DMS114 treated with DMSO at 0.1 percent for 48 hours (cell line): ENCODE measurements around the gene GALNT17.

ENCODE experiments used
- DNase-seq: peaks from one replicate; lab custom pipeline; 2025; ENCODE audit not compliant: unreplicated experiment; lab: John Stamatoyannopoulos, UW

Gene GALNT17

DNA sequence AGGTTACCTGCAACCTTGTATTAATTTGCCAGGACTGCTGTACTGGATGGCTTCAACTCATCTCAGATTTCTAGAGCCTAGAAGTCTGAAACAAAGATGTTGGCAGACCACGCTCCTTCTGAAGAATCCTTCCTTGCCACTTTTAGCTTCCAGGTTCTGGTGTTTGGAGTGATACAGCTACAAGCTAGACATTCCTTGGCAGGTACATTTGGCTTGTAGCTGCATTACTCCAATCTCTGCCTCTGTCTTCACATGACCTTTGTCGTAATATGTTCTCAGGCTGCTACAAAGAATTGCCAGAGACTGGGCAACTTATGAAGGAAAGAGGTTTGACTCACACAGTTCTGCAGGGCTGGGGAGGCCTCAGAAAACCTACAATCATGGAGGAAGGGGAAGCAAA lies 146.3 kb downstream of the GALNT17 start:
- DNase-seq = no peak

DNA sequence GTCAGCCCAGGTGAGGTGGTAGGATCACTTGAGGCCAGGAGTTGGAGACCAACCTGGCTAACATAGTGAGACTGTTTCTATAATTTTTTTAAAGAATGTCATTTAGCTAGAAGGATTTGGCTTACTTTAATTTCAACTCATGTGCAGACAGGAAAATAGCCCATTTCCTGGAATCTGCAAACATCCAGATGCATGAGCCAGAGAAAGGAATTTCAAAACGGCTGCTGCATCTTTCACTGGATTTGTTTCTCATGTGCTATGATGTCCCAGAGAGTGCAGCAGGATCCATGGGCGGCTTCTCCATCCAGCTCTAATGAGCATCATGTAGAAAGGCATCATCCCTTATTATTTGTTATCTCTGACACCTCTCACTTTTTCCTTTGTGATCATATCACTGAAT lies 149.3 kb downstream of the GALNT17 start:
- DNase-seq = no peak

DNA sequence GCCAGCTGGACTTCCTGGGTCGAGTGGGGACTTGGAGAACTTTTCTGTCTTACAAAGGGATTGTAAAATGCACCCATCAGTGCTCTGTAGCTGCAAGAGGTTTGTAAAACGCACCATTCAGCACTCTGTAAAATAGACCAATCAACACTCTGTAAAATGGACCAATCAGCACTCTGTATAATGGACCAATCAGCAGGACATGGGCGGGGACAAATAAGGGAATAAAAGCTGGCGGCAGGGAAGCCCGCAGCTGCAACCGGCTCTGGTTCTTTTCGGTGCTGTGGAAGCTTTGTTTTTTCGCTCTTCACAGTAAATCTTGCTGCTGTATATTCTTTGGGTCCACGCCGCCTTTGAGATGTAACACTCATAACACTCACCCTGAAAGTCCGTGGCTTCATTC lies 151.9 kb downstream of the GALNT17 start:
- no peak for DNase-seq

GRCh38 chr7:71285571-71286145 lies 153.7 kb downstream of the GALNT17 start:
- no peak for DNase-seq

- DNase-seq = no peak
Measured at GRCh38 chr7:71286336-71286735, 154.4 kb downstream of the GALNT17 start.

- no peak for DNase-seq
Measured at GRCh38 chr7:71286924-71287323, 155.0 kb downstream of the GALNT17 start.

DNA sequence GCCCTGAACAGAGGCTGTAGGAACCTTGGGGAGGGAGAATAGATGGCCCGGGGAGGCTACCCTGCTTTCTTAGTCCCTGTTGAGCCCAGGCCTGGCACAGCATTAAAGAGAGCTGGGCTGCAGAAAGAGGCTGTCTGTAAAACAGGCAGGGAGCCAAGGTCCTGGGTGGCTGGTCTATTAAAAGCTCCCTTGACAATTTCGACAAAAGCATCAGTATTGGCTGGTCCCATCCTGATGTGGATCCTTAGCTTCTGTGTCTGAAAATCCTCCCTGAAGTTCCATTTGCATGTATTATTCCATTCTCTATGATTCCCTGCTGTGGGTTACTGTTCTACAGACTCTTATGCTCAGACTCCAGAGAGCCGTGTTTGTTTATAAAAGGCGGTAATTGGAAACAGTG lies 158.5 kb downstream of the GALNT17 start:
- DNase-seq = no peak

DNA sequence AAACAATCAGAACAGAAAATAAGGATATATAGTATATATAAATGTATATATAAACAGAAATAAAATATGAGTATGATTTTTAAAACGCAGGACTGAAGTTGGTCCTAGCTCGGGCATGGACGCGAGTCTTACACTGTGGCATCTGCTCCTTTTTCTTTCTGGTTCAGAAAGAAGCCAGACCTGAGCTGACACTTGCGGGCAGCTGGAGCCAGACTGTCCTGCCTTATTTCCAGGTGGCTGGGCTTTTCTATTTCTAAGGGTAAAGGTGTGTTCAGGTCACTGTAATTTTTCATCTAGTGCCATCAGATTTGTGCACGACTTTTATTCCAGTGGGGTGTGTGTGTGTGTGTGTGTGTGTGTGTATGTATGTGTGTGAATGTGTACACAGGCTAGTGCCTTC lies 166.4 kb downstream of the GALNT17 start:
- no peak for DNase-seq

- DNase-seq = no peak
Measured at GRCh38 chr7:71300086-71300485, 168.1 kb downstream of the GALNT17 start.

- no peak for DNase-seq
Measured at GRCh38 chr7:71300603-71301002, 168.7 kb downstream of the GALNT17 start.

- no peak for DNase-seq
Measured at GRCh38 chr7:71301167-71301566, 169.2 kb downstream of the GALNT17 start.

DNA sequence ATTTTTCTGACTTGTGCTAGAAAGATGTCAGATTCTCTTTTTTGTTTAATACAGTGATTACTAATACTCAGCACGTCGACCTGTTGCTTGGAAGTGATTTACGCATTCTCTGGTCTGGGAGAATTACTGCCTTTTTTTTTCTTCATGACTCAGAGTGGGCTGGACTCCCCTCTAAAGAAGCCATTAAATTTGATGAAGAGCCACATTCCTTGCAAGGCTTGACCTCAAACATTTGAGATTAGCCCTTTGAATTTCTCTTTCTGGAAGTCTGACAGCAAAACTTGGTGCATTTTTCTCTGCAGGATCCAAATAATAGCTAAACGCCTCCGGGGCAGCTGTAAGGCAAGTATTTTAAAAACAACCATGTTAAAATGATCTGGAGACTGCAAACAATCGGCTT lies 171.6 kb downstream of the GALNT17 start:
- no peak for DNase-seq

DNA sequence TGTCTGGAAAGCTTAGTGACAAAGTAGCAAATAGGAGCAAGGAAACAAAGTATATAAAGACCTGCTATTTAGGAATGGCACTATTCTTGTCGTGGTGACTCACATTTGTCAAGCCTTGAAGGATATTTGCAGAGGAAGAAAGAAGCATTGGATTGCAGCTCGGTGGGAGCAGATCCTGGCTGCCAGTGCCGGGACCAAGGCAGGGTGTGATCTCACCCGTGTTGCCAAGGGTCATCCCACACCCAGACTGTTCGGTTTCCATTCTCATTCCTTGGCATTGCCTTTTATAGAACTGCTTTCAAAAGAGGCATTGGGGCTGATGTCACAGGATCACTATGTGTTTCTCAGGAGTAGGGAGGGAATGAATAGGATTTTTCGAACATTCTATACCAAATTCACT lies 176.2 kb downstream of the GALNT17 start:
- DNase-seq = no peak

DNA sequence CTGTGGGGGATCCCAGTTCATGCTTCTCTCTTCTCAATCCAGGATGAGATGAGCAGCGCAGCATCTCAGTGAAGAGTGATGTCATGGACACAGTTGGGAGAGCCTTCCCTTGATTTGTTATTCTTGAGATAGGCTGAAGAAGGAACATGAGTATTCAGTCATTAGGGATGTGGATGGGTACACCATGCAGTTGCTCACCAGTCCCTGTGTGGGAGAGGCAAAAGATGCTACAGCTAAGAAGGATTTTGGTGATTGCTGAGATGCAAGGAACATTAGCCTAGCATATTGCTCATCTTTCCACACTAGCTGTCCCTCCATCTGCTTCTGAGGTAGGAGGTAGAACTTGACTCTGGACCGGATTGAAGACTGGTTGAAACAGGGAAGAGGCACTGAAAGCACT lies 179.6 kb downstream of the GALNT17 start:
- DNase-seq = no peak

DNA sequence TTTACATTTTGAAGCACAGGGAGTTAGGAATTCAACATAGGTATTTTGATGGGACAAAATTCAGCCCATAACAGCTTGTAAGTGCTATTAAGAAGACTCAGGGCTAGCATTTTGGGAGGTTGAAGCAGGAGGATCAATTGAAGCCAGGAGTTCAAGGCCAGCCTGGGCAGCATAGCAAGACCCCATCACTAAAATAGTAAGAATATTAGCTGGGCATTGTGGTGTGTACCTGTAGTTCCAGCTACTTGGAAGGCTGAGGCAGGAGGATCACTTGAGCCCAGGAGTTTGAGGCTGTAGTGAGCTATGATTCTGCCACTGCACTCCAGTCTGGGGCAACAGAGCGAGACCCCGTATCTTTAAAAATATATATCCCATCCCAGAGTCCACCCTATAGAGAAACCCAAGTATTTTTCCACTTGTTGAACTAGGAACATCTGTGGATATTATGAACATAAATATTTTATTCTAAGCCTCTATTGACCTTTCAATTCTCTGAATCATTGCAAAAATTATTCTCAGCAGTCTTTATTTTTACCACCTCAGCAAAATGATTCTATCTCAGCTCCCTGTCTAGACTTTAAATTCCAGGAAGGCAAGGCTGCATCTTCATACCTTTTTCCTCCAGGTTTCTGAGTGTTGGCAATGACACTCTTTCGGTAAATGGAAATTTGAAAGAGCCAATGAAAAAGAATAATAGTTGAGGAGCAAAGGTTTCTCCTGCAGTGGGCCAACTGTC lies 181.0 kb downstream of the GALNT17 start:
- DNase-seq = no peak

DNA sequence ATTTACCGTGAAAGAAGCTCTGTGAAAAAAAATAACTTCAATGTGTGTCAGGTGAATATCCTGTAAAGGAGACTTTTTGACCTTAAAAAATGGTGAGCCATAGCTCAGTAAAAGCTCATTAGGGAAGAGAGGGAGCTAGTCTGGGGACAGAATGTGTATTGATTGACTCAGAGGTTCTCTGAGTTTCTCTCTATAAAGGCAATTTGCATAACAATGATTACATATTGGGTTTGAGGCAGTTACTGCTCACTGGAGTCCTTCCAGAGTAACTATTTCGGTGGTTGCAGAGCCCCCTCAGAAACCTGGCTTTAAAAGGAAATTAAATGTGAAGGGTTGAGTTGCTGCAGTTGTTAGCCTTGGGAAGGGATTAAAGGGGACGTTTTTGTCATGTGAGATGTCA lies 181.6 kb downstream of the GALNT17 start:
- no peak for DNase-seq

DNA sequence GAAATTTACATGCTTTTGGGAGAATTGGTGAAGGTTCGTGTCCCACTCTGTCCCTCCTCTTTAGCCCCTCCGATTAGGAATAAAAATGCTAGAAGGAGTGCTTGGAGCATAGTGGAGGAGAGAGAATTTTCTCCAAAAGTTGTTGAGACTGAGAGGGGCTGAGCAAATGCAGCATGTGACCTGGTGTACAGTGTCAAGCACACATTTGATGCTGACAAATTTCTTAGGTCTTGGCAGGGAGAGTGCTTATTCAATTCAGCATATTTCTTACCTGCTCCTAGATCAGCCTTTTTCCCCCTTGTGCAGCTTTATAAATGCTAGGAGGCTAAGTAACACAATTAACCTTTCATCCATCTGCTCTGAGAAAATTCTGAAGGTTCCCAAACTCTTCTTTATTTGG lies 189.0 kb downstream of the GALNT17 start:
- DNase-seq = no peak

DNA sequence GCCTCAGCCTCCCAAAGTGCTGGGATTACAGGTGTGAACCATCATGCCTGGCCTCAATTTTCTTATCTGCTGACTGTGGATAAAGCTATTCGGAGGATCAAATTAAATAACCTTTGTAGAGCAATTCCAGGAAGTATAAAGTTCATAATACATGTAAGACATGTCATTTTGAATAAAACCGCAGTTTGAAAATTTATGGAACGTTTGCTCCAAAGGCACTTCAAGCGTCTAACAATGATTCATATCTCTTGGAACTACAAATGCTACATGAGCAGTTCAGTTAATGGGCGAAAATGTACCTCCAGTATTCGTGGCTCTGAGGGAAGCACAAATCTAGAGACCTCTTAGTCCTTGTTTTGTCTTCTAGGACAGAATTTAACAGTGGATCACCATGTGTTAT lies 190.3 kb downstream of the GALNT17 start:
- no peak for DNase-seq

- DNase-seq = no peak
Measured at GRCh38 chr7:71323726-71324125, 191.8 kb downstream of the GALNT17 start.

GRCh38 chr7:71325151-71325550 lies 193.2 kb downstream of the GALNT17 start:
- no peak for DNase-seq

DNA sequence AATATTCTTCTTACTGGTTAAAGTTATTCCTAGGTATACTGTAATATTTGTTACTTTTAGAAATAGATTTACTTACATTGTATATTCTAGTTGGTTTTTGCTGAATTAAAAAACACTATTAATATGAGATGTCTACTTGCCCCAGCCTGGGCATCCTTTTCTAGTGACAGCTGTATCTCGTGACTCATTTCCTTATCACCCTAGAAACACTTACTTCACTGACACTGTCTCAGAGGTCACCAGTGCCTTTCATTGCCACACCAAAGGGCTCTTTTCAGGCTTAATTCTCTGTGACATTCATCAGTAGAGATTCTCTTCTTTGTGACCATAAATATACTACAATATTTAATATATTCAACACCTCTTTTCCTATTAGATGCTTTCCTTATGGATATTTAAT lies 194.7 kb downstream of the GALNT17 start:
- no peak for DNase-seq

DNA sequence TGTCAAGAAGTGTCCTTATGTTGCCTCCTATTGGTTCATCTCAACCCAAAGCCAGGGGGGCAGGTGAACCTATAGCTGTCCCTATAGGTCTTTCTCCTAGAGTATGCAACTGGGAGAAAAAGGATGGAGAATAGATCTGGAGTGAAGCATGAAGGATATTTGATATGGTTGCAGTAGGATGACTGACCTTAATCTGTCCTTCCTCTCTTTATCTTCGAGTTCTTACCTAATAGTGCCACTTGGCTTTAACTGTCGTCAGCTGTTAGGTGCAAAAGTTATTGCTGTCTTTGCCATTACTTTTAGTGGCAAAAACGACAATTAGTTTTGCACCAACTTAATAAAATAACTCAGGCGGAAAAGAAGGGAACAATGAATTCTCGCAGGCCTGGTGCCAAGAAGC lies 196.0 kb downstream of the GALNT17 start:
- no peak for DNase-seq

- no peak for DNase-seq
Measured at GRCh38 chr7:71329030-71329660, 197.2 kb downstream of the GALNT17 start.
